Measurements from ENCODE around the gene GALNT10.

Gene GALNT10

GRCh38 chr5:154388842-154389241, 198.3 kb downstream of the GALNT10 start:
- FAIRE-seq, result no peak

GRCh38 chr5:154390096-154390495, 199.6 kb downstream of the GALNT10 start:
- no peak for FAIRE-seq

GRCh38 chr5:154390746-154391359, 200.3 kb downstream of the GALNT10 start:
- no peak for FAIRE-seq

GRCh38 chr5:154391788-154392187, 201.3 kb downstream of the GALNT10 start:
- FAIRE-seq, result no peak

- no peak for FAIRE-seq
These were observed 203.3 kb downstream of the GALNT10 start for GRCh38 chr5:154393850-154394249.

- no peak for FAIRE-seq
These were observed 203.8 kb downstream of the GALNT10 start for GRCh38 chr5:154394307-154394706.

GRCh38 chr5:154395407-154396106, 205.0 kb downstream of the GALNT10 start:
- FAIRE-seq, result no peak

GRCh38 chr5:154396128-154396527, 205.6 kb downstream of the GALNT10 start:
- FAIRE-seq, result no peak

GRCh38 chr5:154397652-154398406, 207.3 kb downstream of the GALNT10 start:
- no peak for FAIRE-seq

GRCh38 chr5:154400678-154401077, 210.1 kb downstream of the GALNT10 start:
- no peak for FAIRE-seq

- FAIRE-seq, result no peak
These were observed 210.8 kb downstream of the GALNT10 start for GRCh38 chr5:154401355-154401754.

GRCh38 chr5:154401931-154402330, 211.4 kb downstream of the GALNT10 start:
- no peak for FAIRE-seq

- FAIRE-seq, result no peak
These were observed 212.1 kb downstream of the GALNT10 start for GRCh38 chr5:154402611-154403010.

GRCh38 chr5:154403234-154403633, 212.7 kb downstream of the GALNT10 start:
- no peak for FAIRE-seq

- no peak for FAIRE-seq
These were observed 213.3 kb downstream of the GALNT10 start for GRCh38 chr5:154403776-154404387.

- peak; percentile 60 for FAIRE-seq
These were observed 214.7 kb downstream of the GALNT10 start for GRCh38 chr5:154405078-154405792.

GRCh38 chr5:154406231-154406630, 215.7 kb downstream of the GALNT10 start:
- no peak for FAIRE-seq

- FAIRE-seq, result no peak
These were observed 216.3 kb downstream of the GALNT10 start for GRCh38 chr5:154406826-154407225.

GRCh38 chr5:154408811-154409210, 218.3 kb downstream of the GALNT10 start:
- no peak for FAIRE-seq

- no peak for FAIRE-seq
These were observed 218.8 kb downstream of the GALNT10 start for GRCh38 chr5:154409230-154409840.

- FAIRE-seq, result no peak
These were observed 219.5 kb downstream of the GALNT10 start for GRCh38 chr5:154410008-154410407.

GRCh38 chr5:154410786-154411185, 220.3 kb downstream of the GALNT10 start:
- FAIRE-seq, result no peak
